GM12801 (cell line): ENCODE results near the gene DDX56.

Experiments used
- CTCF ChIP-seq: IDR thresholded peaks from one replicate; pipeline ENCODE4 v1.5.1; 2011; ENCODE audit warnings: control low read depth; ENCODE audit not compliant: insufficient read length; ENCODE audit errors: extremely low read depth

DDX56 gene

DNA sequence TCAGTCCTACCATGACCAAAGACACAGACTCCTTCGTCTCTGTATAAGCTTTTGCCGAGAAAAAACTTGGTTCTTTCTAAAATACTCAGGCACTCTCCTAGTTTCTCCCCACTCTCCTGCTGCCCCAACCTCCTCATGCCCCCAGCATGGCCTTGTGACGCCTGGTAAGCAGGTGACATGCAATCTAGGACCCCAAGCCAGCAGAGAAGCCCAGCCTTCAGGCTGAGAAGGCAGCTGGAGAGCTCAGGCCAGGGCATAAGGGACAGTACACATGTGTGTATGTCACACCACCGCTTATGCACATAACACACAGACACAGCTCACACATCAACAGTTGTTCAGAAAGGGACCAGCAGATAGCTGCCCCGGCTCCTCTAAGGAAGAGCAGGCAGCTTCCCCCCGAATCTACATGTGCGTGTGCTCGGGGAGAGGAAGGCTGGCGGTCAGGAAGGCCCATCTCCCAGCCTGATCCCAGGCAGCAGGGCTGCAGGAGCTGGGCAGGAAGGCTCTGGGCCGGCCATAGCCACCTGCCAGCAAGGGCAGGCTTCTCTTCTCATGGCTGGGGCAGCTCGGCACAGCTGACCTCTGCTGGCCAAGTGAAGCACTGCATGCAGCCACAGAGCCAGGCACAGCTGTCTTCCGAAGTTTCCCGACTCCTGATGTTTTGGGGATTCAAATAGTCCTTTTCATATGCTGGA lies 8.5 kb downstream of the DDX56 start:
- no peak for TF ChIP-seq CTCF

DNA sequence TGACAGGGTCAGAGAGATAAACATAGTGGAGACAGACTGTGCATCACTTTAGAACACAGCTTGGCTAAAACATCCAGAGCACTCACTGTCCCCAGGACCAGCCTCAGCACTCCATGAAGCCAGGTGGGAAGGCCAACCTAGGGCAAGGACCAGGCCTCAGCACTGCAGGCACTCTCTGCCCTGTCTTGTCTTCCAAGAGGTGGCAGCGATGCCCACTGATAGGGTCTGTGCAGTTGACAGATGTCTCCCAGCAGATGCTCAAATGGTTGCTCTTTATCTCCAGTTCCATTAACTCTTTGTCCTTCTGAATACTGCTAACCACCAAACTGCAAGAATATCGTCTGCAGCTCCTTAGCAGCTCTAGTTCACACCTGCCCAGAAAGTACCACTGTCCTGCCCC lies 9.1 kb downstream of the DDX56 start:
- TF ChIP-seq CTCF: no peak

GRCh38 chr7:44563171-44563679 lies 10.5 kb downstream of the DDX56 start:
- no peak for TF ChIP-seq CTCF

DNA sequence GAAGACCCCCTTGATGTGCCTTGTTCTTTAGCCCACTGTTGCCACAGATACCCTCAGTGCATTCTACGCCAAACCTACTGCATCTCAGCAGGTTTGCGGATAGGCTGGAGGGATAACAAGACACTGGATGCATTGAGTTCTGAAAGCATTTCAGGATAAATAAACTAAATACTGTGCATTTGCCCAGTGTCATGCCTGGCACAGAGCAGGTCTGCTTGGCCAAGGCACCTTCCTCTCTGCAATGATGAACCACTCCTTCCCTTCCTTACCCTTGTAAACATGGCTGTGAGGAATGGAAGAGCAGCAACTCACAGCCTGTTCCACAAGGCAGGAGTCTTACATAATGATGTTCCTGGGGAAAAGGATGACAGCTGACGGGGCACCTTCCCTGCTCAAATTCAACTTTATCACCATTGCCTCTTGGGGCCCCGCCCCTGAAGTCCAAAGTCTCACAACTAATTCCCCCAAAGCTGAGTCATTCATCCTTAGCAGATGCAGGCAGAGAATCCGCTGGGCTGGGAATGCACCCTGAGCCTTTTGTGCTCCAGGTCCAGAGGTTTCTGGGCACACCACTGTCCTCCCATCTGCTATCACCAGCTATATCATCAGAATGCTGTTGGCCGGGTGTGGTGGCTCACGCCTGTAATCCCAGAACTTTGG lies 11.6 kb downstream of the DDX56 start:
- TF ChIP-seq CTCF: no peak

DNA sequence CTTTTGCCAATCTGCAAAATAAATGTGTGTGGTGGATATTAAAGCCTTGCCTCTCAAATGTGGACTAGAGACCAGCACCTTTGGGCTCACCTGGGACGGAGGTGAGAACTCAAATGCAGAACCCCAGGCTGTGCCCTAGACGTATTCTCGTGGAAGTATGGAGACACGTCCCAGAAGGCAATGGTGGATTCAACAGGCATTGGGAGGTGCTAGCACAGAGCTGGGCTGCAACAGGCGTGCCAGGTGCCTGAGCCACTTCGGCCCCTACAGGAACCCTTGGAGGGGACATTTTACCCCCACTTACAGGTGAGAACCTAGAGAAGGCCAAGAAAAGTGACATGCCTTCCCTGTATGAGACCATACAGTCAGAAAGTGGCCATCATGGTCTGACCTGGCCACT lies 12.2 kb downstream of the DDX56 start:
- no peak for TF ChIP-seq CTCF

DNA sequence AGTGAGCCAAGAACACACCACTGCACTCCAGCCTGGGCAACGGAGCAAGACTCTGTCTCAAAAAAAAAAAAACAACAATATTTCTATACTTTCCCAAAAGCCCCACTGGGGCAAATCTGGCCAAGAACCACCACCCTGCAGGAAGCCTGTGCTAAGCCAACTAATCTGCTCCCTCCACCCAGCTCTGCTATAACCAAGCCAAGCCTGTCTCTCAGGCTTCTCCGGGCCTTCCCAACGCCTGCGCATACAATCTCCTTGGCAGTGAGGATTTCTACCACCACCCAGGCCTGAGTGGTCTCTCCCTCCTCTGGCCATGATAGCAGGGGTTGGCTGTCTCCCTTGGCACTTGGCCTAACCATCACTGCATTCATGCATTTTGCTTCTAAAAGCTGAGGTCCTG lies 14.2 kb downstream of the DDX56 start:
- TF ChIP-seq CTCF: no peak

GRCh38 chr7:44557485-44557884 lies 16.2 kb downstream of the DDX56 start:
- TF ChIP-seq CTCF: no peak
